Uterus (tissue), 2 donors: ENCODE results near the gene CAPG.

Experiments
- CTCF ChIP-seq, 4 experiments: fragments of 200-600 bp in 2 of 4; fragments of 450-650 bp in 2 of 4; sonication (generic) in 2 of 4; IDR thresholded peaks; one replicate each; pipeline ENCODE4 v1.5.1; 2016 to 2019; ENCODE audit warnings: antibody characterized with exemption in 4 of 4, mild to moderate bottlenecking in 2 of 4, moderate library complexity in 1 of 4
- POLR2A ChIP-seq, 2 donors: fragments of 450-650 bp; IDR thresholded peaks; one replicate each; pipeline ENCODE4 v1.6.1; 2016; ENCODE audit warnings: antibody characterized with exemption in 2 of 2, mild to moderate bottlenecking in 1 of 2, moderate library complexity in 1 of 2

GRCh38 chr2:85449214-85449588 lies 39.0 kb upstream of the CAPG start:
- TF ChIP-seq CTCF (IDR thresholded peaks at IDR 0.05), result no peak
- no peak for TF ChIP-seq POLR2A (IDR thresholded peaks at IDR 0.05)
